ENCODE data around the gene TPX2. TPM values are rescaled to one million over a fixed set of nuclear protein-coding genes. Genes with fewer than 3 reads are reported as not detected.

The TPX2 gene
- 1.1 TPM for total RNA-seq
- long read RNA-seq, partial matches to known transcripts = 0 of 2 reads
- long read RNA-seq, other reads (novel, unspliced or antisense) = 1 of 2 reads

GRCh38 chr20:31738729-31739549, at the start of gene TPX2:
Gene TPX2, plus strand, starts transcription at chr20:31739290. Its CDS starts 18,187 bp downstream, at chr20:31757477.
- DNase-seq (ENCODE audit: low spot score) = peak; percentile 94

- no peak for DNase-seq (ENCODE audit: low spot score)
Observed at GRCh38 chr20:31690124-31690666, 48.9 kb upstream of the TPX2 start.

- DNase-seq (ENCODE audit: low spot score) = no peak
Observed at GRCh38 chr20:31691646-31692275, 47.3 kb upstream of the TPX2 start.

GRCh38 chr20:31693402-31693801, 45.7 kb upstream of the TPX2 start:
- DNase-seq (ENCODE audit: low spot score) = no peak

- DNase-seq (ENCODE audit: low spot score) = no peak
Observed at GRCh38 chr20:31693987-31694661, 45.0 kb upstream of the TPX2 start.

- no peak for DNase-seq (ENCODE audit: low spot score)
Observed at GRCh38 chr20:31694842-31695593, 44.1 kb upstream of the TPX2 start.

- no peak for DNase-seq (ENCODE audit: low spot score)
Observed at GRCh38 chr20:31695849-31696804, 43.0 kb upstream of the TPX2 start.

- DNase-seq (ENCODE audit: low spot score) = no peak
Observed at GRCh38 chr20:31698243-31698802, 40.8 kb upstream of the TPX2 start.

- no peak for DNase-seq (ENCODE audit: low spot score)
Observed at GRCh38 chr20:31698803-31699718, 40.0 kb upstream of the TPX2 start.

GRCh38 chr20:31699801-31700728, 39.0 kb upstream of the TPX2 start:
- DNase-seq (ENCODE audit: low spot score) = no peak

- DNase-seq (ENCODE audit: low spot score) = no peak
Observed at GRCh38 chr20:31700747-31701146, 38.3 kb upstream of the TPX2 start.

GRCh38 chr20:31701591-31701990, 37.5 kb upstream of the TPX2 start:
- no peak for DNase-seq (ENCODE audit: low spot score)

- DNase-seq (ENCODE audit: low spot score) = no peak
Observed at GRCh38 chr20:31704225-31705119, 34.6 kb upstream of the TPX2 start.

GRCh38 chr20:31705191-31705590, 33.9 kb upstream of the TPX2 start:
- no peak for DNase-seq (ENCODE audit: low spot score)

- no peak for DNase-seq (ENCODE audit: low spot score)
Observed at GRCh38 chr20:31705598-31706597, 33.2 kb upstream of the TPX2 start.

Data from mesenteric fat pad (tissue), 1 donor.